ENCODE measurements around the gene PGM5. TPM values are rescaled to one million over a fixed set of nuclear protein-coding genes. Genes with fewer than 3 reads are reported as not detected.

Gene PGM5
- total RNA-seq, 4 donors from 2014 or later = 153 to 289 (median 274) TPM

DNA sequence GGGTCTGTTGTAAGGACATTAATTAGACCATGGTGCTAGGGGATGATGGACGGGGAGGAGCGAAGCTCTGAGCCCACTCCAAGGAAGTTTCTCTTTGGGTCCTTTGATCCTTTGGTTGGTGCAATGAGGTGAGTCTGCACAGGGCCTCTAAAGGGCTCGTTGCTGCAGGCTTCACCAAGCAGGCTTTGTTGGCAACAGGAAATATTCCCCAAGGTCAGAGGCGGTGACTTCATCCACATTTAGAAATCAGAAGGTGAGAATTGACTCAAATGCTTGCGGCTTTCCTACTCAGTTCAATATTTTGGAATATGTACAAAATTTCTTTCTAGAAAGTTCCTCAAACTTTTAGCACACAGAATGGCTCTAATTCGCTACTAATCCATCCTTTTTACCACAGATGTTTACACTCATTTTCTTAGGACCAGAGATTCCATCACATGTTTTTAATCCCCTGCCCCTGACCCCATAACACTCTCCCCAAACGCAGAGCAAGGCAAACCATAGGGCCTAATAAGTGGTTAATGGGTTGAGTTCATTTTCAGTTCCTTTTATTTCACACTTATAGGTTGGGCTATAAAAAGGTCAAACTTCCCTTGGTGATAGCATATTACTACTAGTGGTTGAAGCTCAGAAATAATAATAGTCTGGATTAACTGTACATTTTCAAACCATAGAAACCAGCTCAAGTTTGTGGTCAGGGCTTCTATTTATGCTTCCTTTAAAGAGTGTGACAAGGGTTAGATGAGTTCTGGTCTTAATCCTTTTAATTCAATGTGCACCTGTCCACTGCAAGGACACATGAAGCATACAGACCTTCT is 221.6 kb downstream of the PGM5 start:
- H3K27me3 ChIP-seq = no peaks in the 10 kb centered on the region
- no peaks in the 10 kb centered on the region for H3K4me1 ChIP-seq
- H3K36me3 ChIP-seq = no peaks in the 10 kb centered on the region
- no peak for DNase-seq
- intact Hi-C loops (cut with DNase I; ENCODE audit: low total_unique reads) = no loop called here
- no peak overlapping the region for H3K27ac ChIP-seq
- H3K4me3 ChIP-seq = no peak overlapping the region
- H3K9me3 ChIP-seq = no peaks in the 10 kb centered on the region
- TF ChIP-seq, protein P1, sequence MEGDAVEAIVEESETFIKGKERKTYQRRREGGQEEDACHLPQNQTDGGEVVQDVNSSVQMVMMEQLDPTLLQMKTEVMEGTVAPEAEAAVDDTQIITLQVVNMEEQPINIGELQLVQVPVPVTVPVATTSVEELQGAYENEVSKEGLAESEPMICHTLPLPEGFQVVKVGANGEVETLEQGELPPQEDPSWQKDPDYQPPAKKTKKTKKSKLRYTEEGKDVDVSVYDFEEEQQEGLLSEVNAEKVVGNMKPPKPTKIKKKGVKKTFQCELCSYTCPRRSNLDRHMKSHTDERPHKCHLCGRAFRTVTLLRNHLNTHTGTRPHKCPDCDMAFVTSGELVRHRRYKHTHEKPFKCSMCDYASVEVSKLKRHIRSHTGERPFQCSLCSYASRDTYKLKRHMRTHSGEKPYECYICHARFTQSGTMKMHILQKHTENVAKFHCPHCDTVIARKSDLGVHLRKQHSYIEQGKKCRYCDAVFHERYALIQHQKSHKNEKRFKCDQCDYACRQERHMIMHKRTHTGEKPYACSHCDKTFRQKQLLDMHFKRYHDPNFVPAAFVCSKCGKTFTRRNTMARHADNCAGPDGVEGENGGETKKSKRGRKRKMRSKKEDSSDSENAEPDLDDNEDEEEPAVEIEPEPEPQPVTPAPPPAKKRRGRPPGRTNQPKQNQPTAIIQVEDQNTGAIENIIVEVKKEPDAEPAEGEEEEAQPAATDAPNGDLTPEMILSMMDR (IDR thresholded peaks at IDR 0.05) = no peak

Other genes with a start within 250 kb of the PGM5 start
- gene ZNG1C, start 114.6 kb upstream of the PGM5 start, total RNA-seq = 10 to 100 TPM in 2 of 4 donors, 1 to 10 TPM in 2; 1.3 to 43.0 (median 18.7) TPM
- gene FOXD4L3, start 53.7 kb upstream of the PGM5 start, total RNA-seq = not detected
- gene TMEM252, start 184.3 kb downstream of the PGM5 start, total RNA-seq = under 1 TPM in 1 of 4 donors, not detected in 3; 0.69 TPM

Data from uterus (tissue), 4 donors.